ENCODE results near the gene OSTF1. TPM values are rescaled to one million over a fixed set of nuclear protein-coding genes. Genes with fewer than 3 reads are reported as not detected.

Gene OSTF1
- total and polyA plus RNA-seq, 10 of the 15 experiments (the other 5 are each of a cell fraction or from before 2014, with no cell fraction given) = 36.2 to 82.4 (median 46.9) TPM

DNA sequence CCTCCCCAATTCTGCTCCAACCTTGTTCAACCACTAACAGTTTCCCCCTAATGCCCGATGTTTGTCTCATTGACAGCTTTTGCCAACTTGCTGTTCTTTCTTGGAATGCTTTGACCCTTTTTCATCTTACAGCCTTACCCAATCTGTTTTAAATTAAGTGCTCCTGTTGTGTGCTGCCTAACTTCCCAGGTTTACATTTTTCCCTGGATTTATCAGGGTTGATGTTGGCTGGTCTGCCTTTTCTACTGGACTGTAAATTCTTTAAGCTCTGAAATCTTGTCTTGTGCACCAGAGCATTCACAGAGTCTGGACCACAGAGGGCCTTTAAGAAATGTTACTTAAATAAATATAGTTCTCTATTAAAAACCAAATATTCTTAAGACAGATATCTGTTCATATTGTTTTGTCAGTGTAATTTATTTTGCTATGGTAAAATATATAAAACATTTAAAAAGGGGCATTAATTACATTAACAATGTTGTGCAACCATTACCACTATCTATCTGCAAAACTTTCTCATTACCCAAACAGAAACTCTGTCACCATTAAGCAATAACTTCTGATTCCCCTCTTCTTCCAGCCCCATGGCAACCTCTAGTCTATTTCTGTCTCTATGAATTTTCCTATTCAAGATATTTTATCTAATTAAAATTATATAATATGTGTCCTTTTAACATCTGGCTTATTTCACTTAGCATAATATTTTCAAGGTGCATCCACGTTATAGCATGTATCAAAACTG is 73.0 kb downstream of the OSTF1 start:
- H2AFZ ChIP-seq (ENCODE audit: control insufficient read depth, low read depth, low read length) = no peak overlapping the region
- CTCF ChIA-PET = no interaction called here
- DNase-seq (ENCODE audit: low read depth, low spot score) = no peak
- 57% methylated on average over 2 of the region's 2 CpGs for WGBS (ENCODE audit: insufficient coverage, insufficient replicate concordance, low lambda C conversion rate, missing lambda C conversion rate)
- H3K9me3 ChIP-seq (replicated peaks; ENCODE audit: control insufficient read depth, insufficient read depth, low read length) = no peaks in the 10 kb centered on the region
- intact Hi-C loops (cut with micrococcal nuclease; ENCODE audit: unreplicated experiment) (no loop called here), in situ Hi-C loops (cut with MboI) (no loop called here)
- no peak overlapping the region for H3K4me2 ChIP-seq (ENCODE audit: control insufficient read depth, insufficient read depth)
- no TSS peak for BruUV-seq (replicated peaks)
- RAD21 ChIA-PET (ENCODE audit: unreplicated experiment) = no interaction called here
- H3K27ac ChIP-seq (ENCODE audit: control insufficient read depth, insufficient read depth) = no peak overlapping the region
- no peak overlapping the region for H3K4me3 ChIP-seq
- no peaks in the 10 kb centered on the region for H3K79me2 ChIP-seq (ENCODE audit: control insufficient read depth, insufficient read depth, low read length)
- ATAC-seq = no peak
- no peak overlapping the region for H3K9ac ChIP-seq (ENCODE audit: control insufficient read depth, insufficient read depth, low read length)
- no peaks in the 10 kb centered on the region for H4K20me1 ChIP-seq (ENCODE audit: control insufficient read depth, insufficient read depth)
- no peaks in the 10 kb centered on the region for H3K27me3 ChIP-seq (replicated peaks in 1 of 2; ENCODE audit: control insufficient read depth in 2 of 2, insufficient read depth in 2 of 2, low read length in 1 of 2)
- H3K36me3 ChIP-seq (ENCODE audit: control insufficient read depth in 2 of 2, insufficient read depth in 2 of 2, low read length in 1 of 2) = no peaks in the 10 kb centered on the region
- no peaks in the 10 kb centered on the region for H3K4me1 ChIP-seq (ENCODE audit: control insufficient read depth, insufficient read depth, low read length)
- SMC1A ChIA-PET (ENCODE audit: uncharacterized antibody, unreplicated experiment) = interaction anchor here (0.9 kb wide), 1 partner anchor 69 kb away, joined by 3 read pairs; no protein-coding TSS in a partner anchor
- POLR2A ChIA-PET = no interaction called here
- no peak for FAIRE-seq
- no peak for TF ChIP-seq ZNF274 (IDR thresholded peaks at IDR 0.05; ENCODE audit: insufficient read depth, insufficient read length)
- TF ChIP-seq MYB (IDR thresholded peaks at IDR 0.05; ENCODE audit: borderline replicate concordance, low read depth, low read length) = no peak
- TF ChIP-seq IRF3 (IDR thresholded peaks at IDR 0.05) = no peak
- no peak for TF ChIP-seq SP1 (IDR thresholded peaks at IDR 0.05; ENCODE audit: low read depth, low read length)
- TF ChIP-seq, protein P1, sequence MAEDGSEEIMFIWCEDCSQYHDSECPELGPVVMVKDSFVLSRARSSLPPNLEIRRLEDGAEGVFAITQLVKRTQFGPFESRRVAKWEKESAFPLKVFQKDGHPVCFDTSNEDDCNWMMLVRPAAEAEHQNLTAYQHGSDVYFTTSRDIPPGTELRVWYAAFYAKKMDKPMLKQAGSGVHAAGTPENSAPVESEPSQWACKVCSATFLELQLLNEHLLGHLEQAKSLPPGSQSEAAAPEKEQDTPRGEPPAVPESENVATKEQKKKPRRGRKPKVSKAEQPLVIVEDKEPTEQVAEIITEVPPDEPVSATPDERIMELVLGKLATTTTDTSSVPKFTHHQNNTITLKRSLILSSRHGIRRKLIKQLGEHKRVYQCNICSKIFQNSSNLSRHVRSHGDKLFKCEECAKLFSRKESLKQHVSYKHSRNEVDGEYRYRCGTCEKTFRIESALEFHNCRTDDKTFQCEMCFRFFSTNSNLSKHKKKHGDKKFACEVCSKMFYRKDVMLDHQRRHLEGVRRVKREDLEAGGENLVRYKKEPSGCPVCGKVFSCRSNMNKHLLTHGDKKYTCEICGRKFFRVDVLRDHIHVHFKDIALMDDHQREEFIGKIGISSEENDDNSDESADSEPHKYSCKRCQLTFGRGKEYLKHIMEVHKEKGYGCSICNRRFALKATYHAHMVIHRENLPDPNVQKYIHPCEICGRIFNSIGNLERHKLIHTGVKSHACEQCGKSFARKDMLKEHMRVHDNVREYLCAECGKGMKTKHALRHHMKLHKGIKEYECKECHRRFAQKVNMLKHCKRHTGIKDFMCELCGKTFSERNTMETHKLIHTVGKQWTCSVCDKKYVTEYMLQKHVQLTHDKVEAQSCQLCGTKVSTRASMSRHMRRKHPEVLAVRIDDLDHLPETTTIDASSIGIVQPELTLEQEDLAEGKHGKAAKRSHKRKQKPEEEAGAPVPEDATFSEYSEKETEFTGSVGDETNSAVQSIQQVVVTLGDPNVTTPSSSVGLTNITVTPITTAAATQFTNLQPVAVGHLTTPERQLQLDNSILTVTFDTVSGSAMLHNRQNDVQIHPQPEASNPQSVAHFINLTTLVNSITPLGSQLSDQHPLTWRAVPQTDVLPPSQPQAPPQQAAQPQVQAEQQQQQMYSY (CRISPR knock-in tag; IDR thresholded peaks at IDR 0.05) = no peak
- TF ChIP-seq MLLT1 (IDR thresholded peaks at IDR 0.05) = no peak
- TF ChIP-seq TAF1 (IDR thresholded peaks at IDR 0.05; ENCODE audit: borderline replicate concordance, low read depth, low read length) = no peak
- no peak for TF ChIP-seq JUND (IDR thresholded peaks at IDR 0.05; ENCODE audit: low read depth, low read length)
- no peak for TF ChIP-seq STAT1 (conservative IDR thresholded peaks at IDR 0.05)
- TF ChIP-seq, protein P2, sequence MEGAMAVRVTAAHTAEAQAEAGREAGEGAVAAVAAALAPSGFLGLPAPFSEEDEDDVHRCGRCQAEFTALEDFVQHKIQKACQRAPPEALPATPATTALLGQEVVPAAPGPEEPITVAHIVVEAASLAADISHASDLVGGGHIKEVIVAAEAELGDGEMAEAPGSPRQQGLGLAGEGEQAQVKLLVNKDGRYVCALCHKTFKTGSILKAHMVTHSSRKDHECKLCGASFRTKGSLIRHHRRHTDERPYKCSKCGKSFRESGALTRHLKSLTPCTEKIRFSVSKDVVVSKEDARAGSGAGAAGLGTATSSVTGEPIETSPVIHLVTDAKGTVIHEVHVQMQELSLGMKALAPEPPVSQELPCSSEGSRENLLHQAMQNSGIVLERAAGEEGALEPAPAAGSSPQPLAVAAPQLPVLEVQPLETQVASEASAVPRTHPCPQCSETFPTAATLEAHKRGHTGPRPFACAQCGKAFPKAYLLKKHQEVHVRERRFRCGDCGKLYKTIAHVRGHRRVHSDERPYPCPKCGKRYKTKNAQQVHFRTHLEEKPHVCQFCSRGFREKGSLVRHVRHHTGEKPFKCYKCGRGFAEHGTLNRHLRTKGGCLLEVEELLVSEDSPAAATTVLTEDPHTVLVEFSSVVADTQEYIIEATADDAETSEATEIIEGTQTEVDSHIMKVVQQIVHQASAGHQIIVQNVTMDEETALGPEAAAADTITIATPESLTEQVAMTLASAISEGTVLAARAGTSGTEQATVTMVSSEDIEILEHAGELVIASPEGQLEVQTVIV (IDR thresholded peaks at IDR 0.05; ENCODE audit: borderline replicate concordance, partially characterized antibody) = no peak
- no peak for TF ChIP-seq KAT2A (conservative IDR thresholded peaks at IDR 0.05; ENCODE audit: control insufficient read depth, low read depth, low read length)
- TF ChIP-seq SMAD1 (IDR thresholded peaks at IDR 0.05; ENCODE audit: low read depth, partially characterized antibody) = no peak
- TF ChIP-seq NR2C2 (IDR thresholded peaks at IDR 0.05; ENCODE audit: borderline replicate concordance, control insufficient read depth, insufficient read length, low read depth) = no peak
- TF ChIP-seq POLR2A (IDR thresholded peaks at IDR 0.05; ENCODE audit: low read depth, low read length) = no peak

All from GM12878 (cell line).